ENCODE data around the gene ZNF385D.

The ZNF385D gene

DNA sequence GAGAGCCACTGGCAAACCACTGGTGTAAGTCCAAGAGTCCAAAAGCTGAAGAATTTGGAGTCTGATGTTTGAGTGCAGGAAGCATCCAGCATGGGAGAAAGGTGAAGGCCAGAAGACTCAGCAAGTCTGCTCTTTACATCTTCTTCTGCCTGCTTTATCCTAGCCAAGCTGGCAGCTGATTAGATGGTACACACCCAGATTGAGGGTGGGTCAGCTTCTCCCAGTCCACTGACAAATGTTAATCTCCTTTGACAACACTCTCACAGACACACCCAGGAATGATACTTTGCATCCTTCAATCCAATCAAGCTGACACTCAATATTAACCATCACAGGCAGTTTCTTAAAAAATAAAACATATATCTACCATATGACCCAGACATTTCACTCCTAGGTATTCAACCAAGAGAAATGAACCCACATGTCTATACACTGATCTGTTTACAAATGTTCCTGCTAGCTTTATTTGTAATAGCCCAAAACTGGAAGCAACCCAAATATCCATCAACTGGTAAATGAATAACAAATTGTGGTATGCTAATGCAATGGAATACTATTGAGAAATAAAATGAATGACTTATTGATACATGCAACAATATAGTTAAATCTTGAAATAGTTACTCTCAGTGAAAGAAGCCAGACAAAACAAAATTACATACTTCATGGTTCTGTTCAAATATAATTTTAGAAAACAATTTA lies 373.8 kb downstream of the ZNF385D start:
- DNase-seq (ENCODE audit: low spot score), result no peak

DNA sequence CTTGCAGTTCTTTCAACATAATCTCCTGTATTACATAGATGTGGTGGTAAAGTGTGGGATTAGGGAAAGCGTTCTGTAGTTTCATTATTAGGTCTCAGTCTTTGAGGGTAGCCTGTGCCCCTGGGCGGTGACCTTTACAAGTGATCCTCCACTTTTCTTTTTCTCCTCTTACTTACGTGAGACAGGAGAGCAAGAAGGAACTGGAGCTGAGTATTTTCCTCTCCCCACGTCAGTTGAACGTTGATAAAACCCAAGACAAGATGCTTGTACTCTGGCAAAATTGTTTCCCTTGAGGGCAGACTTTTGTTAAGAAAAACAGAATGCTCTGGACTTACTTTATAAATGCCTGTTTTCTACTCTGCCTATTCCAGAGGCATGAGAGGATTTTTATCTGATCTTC lies 378.7 kb downstream of the ZNF385D start:
- DNase-seq (ENCODE audit: low spot score), result no peak
